ENCODE measurements around the gene HMGN4.

HMGN4 gene

GRCh38 chr6:26570027-26570809, 32.1 kb downstream of the HMGN4 start:
- TF ChIP-seq CTCF (IDR thresholded peaks at IDR 0.05; ENCODE audit: low read length) (no peak), EZH2phosphoT487 (IDR thresholded peaks at IDR 0.05; ENCODE audit: low read length) (no peak), EZH2 (optimal IDR thresholded peaks at IDR 0.05; ENCODE audit: low read depth, low read length) (no peak)
- no peaks in the 10 kb centered on the region for H4K20me1 ChIP-seq (ENCODE audit: insufficient read depth, low read length)
- no peak overlapping the region for H3K9ac ChIP-seq (ENCODE audit: low read length)
- H3K4me2 ChIP-seq (ENCODE audit: low read depth, low read length), result no peak overlapping the region
- H3K9me3 ChIP-seq (replicated peaks; ENCODE audit: insufficient read depth, low read length), result no peaks in the 10 kb centered on the region
- H3K27ac ChIP-seq (ENCODE audit: low read length), result no peak overlapping the region
- H3K9me2 ChIP-seq (replicated peaks; ENCODE audit: insufficient read depth, low read length), result no peaks in the 10 kb centered on the region
- peaks cover 14% of the 10 kb centered on the region; the same call in 1 of the 2 replicates for H3K4me1 ChIP-seq (ENCODE audit: low read length)
- peaks cover 15% of the 10 kb centered on the region for H3F3A ChIP-seq (ENCODE audit: insufficient read depth, low read length)
- no peaks in the 10 kb centered on the region for H3K27me3 ChIP-seq (replicated peaks; ENCODE audit: insufficient read depth, low read length)
- H2AFZ ChIP-seq (ENCODE audit: low read length), result no peak overlapping the region
- no peak overlapping the region for H3K4me3 ChIP-seq (ENCODE audit: low read length)
- no peaks in the 10 kb centered on the region for H3K36me3 ChIP-seq (replicated peaks; ENCODE audit: insufficient read depth, low read length)
- no peak for DNase-seq
- H3K79me2 ChIP-seq (ENCODE audit: low read length), result no peaks in the 10 kb centered on the region

- TF ChIP-seq EZH2 (optimal IDR thresholded peaks at IDR 0.05; ENCODE audit: low read depth, low read length), result no peak
- no peak for TF ChIP-seq EZH2phosphoT487 (IDR thresholded peaks at IDR 0.05; ENCODE audit: low read length)
- no peak for TF ChIP-seq CTCF (IDR thresholded peaks at IDR 0.05; ENCODE audit: low read length)
- Histone ChIP-seq H3K9ac (ENCODE audit: low read length) (no peak overlapping the region), H3K9me3 (replicated peaks; ENCODE audit: insufficient read depth, low read length) (no peaks in the 10 kb centered on the region), H3K27me3 (replicated peaks; ENCODE audit: insufficient read depth, low read length) (no peaks in the 10 kb centered on the region), H3K4me3 (ENCODE audit: low read length) (peak overlapping the region; percentile 35; the same call in 1 of the 2 replicates), H3K79me2 (ENCODE audit: low read length) (no peaks in the 10 kb centered on the region), H2AFZ (ENCODE audit: low read length) (no peak overlapping the region), H3K27ac (ENCODE audit: low read length) (no peak overlapping the region), H3F3A (ENCODE audit: insufficient read depth, low read length) (peaks cover 15% of the 10 kb centered on the region), H3K4me1 (ENCODE audit: low read length) (peaks cover 14% of the 10 kb centered on the region; the same call in 1 of the 2 replicates), H3K4me2 (ENCODE audit: low read depth, low read length) (peak overlapping the region; percentile 37; the same call in 1 of the 2 replicates), H4K20me1 (ENCODE audit: insufficient read depth, low read length) (no peaks in the 10 kb centered on the region), H3K36me3 (replicated peaks; ENCODE audit: insufficient read depth, low read length) (no peaks in the 10 kb centered on the region), H3K9me2 (replicated peaks; ENCODE audit: insufficient read depth, low read length) (no peaks in the 10 kb centered on the region)
- DNase-seq, result no peak
Observed at GRCh38 chr6:26571592-26572296, 33.6 kb downstream of the HMGN4 start.

GRCh38 chr6:26575494-26575939, 37.4 kb downstream of the HMGN4 start:
- TF ChIP-seq EZH2 (optimal IDR thresholded peaks at IDR 0.05; ENCODE audit: low read depth, low read length) (no peak), EZH2phosphoT487 (IDR thresholded peaks at IDR 0.05; ENCODE audit: low read length) (no peak), CTCF (IDR thresholded peaks at IDR 0.05; ENCODE audit: low read length) (no peak)
- no peak overlapping the region for H2AFZ ChIP-seq (ENCODE audit: low read length)
- no peaks in the 10 kb centered on the region; the same call in 1 of the 2 replicates for H3K27me3 ChIP-seq (replicated peaks; ENCODE audit: insufficient read depth, low read length)
- H3K4me2 ChIP-seq (ENCODE audit: low read depth, low read length), result no peak overlapping the region
- peaks cover 8% of the 10 kb centered on the region; the same call in 1 of the 2 replicates for H3K4me1 ChIP-seq (ENCODE audit: low read length)
- no peak overlapping the region for H3K4me3 ChIP-seq (ENCODE audit: low read length)
- H3F3A ChIP-seq (ENCODE audit: insufficient read depth, low read length), result no peaks in the 10 kb centered on the region
- H3K9me3 ChIP-seq (replicated peaks; ENCODE audit: insufficient read depth, low read length), result no peaks in the 10 kb centered on the region
- no peaks in the 10 kb centered on the region for H3K9me2 ChIP-seq (replicated peaks; ENCODE audit: insufficient read depth, low read length)
- H3K79me2 ChIP-seq (ENCODE audit: low read length), result no peaks in the 10 kb centered on the region
- H3K9ac ChIP-seq (ENCODE audit: low read length), result no peak overlapping the region
- no peak for DNase-seq
- no peaks in the 10 kb centered on the region for H4K20me1 ChIP-seq (ENCODE audit: insufficient read depth, low read length)
- H3K36me3 ChIP-seq (replicated peaks; ENCODE audit: insufficient read depth, low read length), result no peaks in the 10 kb centered on the region
- H3K27ac ChIP-seq (ENCODE audit: low read length), result no peak overlapping the region
